Measurements from ENCODE around the gene PFKFB1. TPM values are rescaled to one million over a fixed set of nuclear protein-coding genes. Genes with fewer than 3 reads are reported as not detected.

Gene PFKFB1
- polyA plus RNA-seq (2013) = 0.19 and 0.22 TPM in 2 replicates

DNA sequence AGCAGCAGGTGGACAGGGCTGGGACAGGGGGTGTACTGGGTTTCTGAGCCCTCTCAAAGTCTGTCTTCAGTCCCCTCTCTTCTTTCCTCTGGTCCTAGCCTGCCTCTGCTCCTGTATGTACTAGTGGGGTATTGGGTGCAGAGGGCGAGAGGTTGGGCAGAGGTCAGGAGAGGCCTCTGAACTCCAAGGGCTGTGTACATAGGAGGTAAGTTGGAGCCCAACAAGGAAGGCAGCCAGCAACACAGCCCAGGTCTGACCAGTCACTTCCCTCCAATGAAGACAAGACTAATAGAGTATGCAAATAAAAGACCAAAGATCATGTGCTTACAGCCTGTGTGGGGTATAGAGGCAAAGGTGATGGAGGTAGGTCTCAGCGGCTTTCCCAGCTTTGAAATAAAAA is at the start of gene PFKFB1:
Gene PFKFB1 (minus strand): TSS at position 90 of the 400 bp plus-strand sequence. CDS start 181 bp downstream, outside the sequence.
- Histone ChIP-seq H3K79me1 (ENCODE audit: low read length) (no peaks in the 10 kb centered on the region), H3K36me3 (ENCODE audit: control insufficient read depth in 1 of 2, insufficient read depth in 2 of 2, low read length in 2 of 2) (no peaks in the 10 kb centered on the region), H2AFZ (ENCODE audit: insufficient read depth, low read length, poor library complexity) (no peak within 1 kb of the TSS), H2BK120ac (ENCODE audit: insufficient read depth, low read length, poor library complexity) (no peak within 1 kb of the TSS), H3K4me1 (ENCODE audit: control insufficient read depth in 1 of 2, insufficient read depth in 2 of 2, low read length in 2 of 2) (no peaks in the 10 kb centered on the region), H3K9ac (ENCODE audit: low read length) (no peak within 1 kb of the TSS), H3K27ac (ENCODE audit: low read depth, low read length) (no peak within 1 kb of the TSS), H3K27me3 (ENCODE audit: insufficient read depth, low read length) (no peaks in the 10 kb centered on the region), H3K18ac (ENCODE audit: low read length) (no peak within 1 kb of the TSS), H3K14ac (ENCODE audit: low read length) (no peak within 1 kb of the TSS), H3K23ac (ENCODE audit: low read length) (no peak within 1 kb of the TSS), H4K8ac (ENCODE audit: low read depth, low read length) (no peak within 1 kb of the TSS), H2BK12ac (ENCODE audit: low read length) (no peak within 1 kb of the TSS), H3K9me3 (ENCODE audit: insufficient read depth, low read depth, low read length) (no peaks in the 10 kb centered on the region), H2BK5ac (ENCODE audit: low read depth, low read length, poor library complexity) (no peak within 1 kb of the TSS), H3K4me3 (ENCODE audit: low read depth, low read length) (no peak within 1 kb of the TSS), H3K4ac (ENCODE audit: low read depth, low read length) (no peak within 1 kb of the TSS), H2AK5ac (ENCODE audit: low read length) (no peak within 1 kb of the TSS), H4K12ac (ENCODE audit: low read depth, low read length) (no peak within 1 kb of the TSS), H4K91ac (ENCODE audit: low read depth, low read length) (no peak within 1 kb of the TSS), H3K4me2 (ENCODE audit: low read length) (no peak within 1 kb of the TSS), H3K79me2 (ENCODE audit: control insufficient read depth, insufficient read depth, low read length, poor library complexity) (no peaks in the 10 kb centered on the region)
- no CpG with 5 or more reads among the region's 2 CpGs for WGBS (ENCODE audit: extremely low coverage, insufficient coverage, insufficient read length)
- DNase-seq = no peak

- H3K4me3 ChIP-seq (ENCODE audit: low read depth, low read length) = no peak overlapping the region
- H4K91ac ChIP-seq (ENCODE audit: low read depth, low read length) = no peak overlapping the region
- H2BK5ac ChIP-seq (ENCODE audit: low read depth, low read length, poor library complexity) = no peak overlapping the region
- no peak for DNase-seq
- H3K79me1 ChIP-seq (ENCODE audit: low read length) = no peaks in the 10 kb centered on the region
- no peak overlapping the region for H3K23ac ChIP-seq (ENCODE audit: low read length)
- no peaks in the 10 kb centered on the region for H3K36me3 ChIP-seq (ENCODE audit: control insufficient read depth in 1 of 2, insufficient read depth in 2 of 2, low read length in 2 of 2)
- H3K4me1 ChIP-seq (ENCODE audit: control insufficient read depth in 1 of 2, insufficient read depth in 2 of 2, low read length in 2 of 2) = no peaks in the 10 kb centered on the region
- H3K27me3 ChIP-seq (ENCODE audit: insufficient read depth, low read length) = no peaks in the 10 kb centered on the region
- H4K8ac ChIP-seq (ENCODE audit: low read depth, low read length) = no peak overlapping the region
- H3K79me2 ChIP-seq (ENCODE audit: control insufficient read depth, insufficient read depth, low read length, poor library complexity) = no peaks in the 10 kb centered on the region
- H3K9ac ChIP-seq (ENCODE audit: low read length) = no peak overlapping the region
- H2BK12ac ChIP-seq (ENCODE audit: low read length) = no peak overlapping the region
- no CpG with 5 or more reads among the region's 6 CpGs for WGBS (ENCODE audit: extremely low coverage, insufficient coverage, insufficient read length)
- H3K4ac ChIP-seq (ENCODE audit: low read depth, low read length) = no peak overlapping the region
- H2AK5ac ChIP-seq (ENCODE audit: low read length) = no peak overlapping the region
- no peak overlapping the region for H3K14ac ChIP-seq (ENCODE audit: low read length)
- H2BK120ac ChIP-seq (ENCODE audit: insufficient read depth, low read length, poor library complexity) = no peak overlapping the region
- no peaks in the 10 kb centered on the region for H3K9me3 ChIP-seq (ENCODE audit: insufficient read depth, low read depth, low read length)
- H3K4me2 ChIP-seq (ENCODE audit: low read length) = no peak overlapping the region
- H3K27ac ChIP-seq (ENCODE audit: low read depth, low read length) = no peak overlapping the region
- no peak overlapping the region for H3K18ac ChIP-seq (ENCODE audit: low read length)
- H4K12ac ChIP-seq (ENCODE audit: low read depth, low read length) = no peak overlapping the region
- H2AFZ ChIP-seq (ENCODE audit: insufficient read depth, low read length, poor library complexity) = no peak overlapping the region
Observed at GRCh38 chrX:55041514-55041913, 47.5 kb upstream of the PFKFB1 start.

DNA sequence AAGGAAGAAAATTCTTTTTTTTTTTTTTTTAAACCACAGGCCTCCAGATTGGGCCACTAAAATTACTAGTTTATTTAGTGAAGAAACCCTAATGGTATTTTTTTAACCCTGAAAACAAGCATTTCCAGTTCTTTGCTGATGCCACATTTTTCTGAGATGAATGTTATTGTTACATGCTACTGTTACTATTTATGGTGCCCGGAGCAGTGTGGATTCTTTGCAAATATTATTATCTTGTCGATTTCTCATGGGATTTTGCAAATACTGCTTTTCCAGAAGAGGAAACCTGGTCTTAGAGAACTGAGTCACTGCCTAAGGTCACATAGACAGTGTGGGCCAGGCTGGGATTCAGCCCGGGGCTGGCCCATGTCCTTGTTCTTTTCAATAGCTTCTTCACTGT is 45.5 kb upstream of the PFKFB1 start:
- DNase-seq = peak; percentile 54 to 88
- no peak overlapping the region for H2AFZ ChIP-seq (ENCODE audit: insufficient read depth, low read length, poor library complexity)
- H3K4ac ChIP-seq (ENCODE audit: low read depth, low read length) = no peak overlapping the region
- no peak overlapping the region for H2BK5ac ChIP-seq (ENCODE audit: low read depth, low read length, poor library complexity)
- H3K4me1 ChIP-seq (ENCODE audit: control insufficient read depth in 1 of 2, insufficient read depth in 2 of 2, low read length in 2 of 2) = no peaks in the 10 kb centered on the region
- H3K18ac ChIP-seq (ENCODE audit: low read length) = no peak overlapping the region
- H3K4me2 ChIP-seq (ENCODE audit: low read length) = no peak overlapping the region
- no peaks in the 10 kb centered on the region for H3K9me3 ChIP-seq (ENCODE audit: insufficient read depth, low read depth, low read length)
- no peaks in the 10 kb centered on the region for H3K27me3 ChIP-seq (ENCODE audit: insufficient read depth, low read length)
- no peaks in the 10 kb centered on the region for H3K79me1 ChIP-seq (ENCODE audit: low read length)
- H3K14ac ChIP-seq (ENCODE audit: low read length) = no peak overlapping the region
- H3K27ac ChIP-seq (ENCODE audit: low read depth, low read length) = no peak overlapping the region
- no peak overlapping the region for H2BK12ac ChIP-seq (ENCODE audit: low read length)
- H3K23ac ChIP-seq (ENCODE audit: low read length) = no peak overlapping the region
- H2AK5ac ChIP-seq (ENCODE audit: low read length) = no peak overlapping the region
- no CpG with 5 or more reads among the region's 3 CpGs for WGBS (ENCODE audit: extremely low coverage, insufficient coverage, insufficient read length)
- no peaks in the 10 kb centered on the region for H3K79me2 ChIP-seq (ENCODE audit: control insufficient read depth, insufficient read depth, low read length, poor library complexity)
- no peaks in the 10 kb centered on the region for H3K36me3 ChIP-seq (ENCODE audit: control insufficient read depth in 1 of 2, insufficient read depth in 2 of 2, low read length in 2 of 2)
- no peak overlapping the region for H2BK120ac ChIP-seq (ENCODE audit: insufficient read depth, low read length, poor library complexity)
- H4K12ac ChIP-seq (ENCODE audit: low read depth, low read length) = no peak overlapping the region
- no peak overlapping the region for H4K91ac ChIP-seq (ENCODE audit: low read depth, low read length)
- no peak overlapping the region for H4K8ac ChIP-seq (ENCODE audit: low read depth, low read length)
- H3K4me3 ChIP-seq (ENCODE audit: low read depth, low read length) = no peak overlapping the region
- no peak overlapping the region for H3K9ac ChIP-seq (ENCODE audit: low read length)

DNA sequence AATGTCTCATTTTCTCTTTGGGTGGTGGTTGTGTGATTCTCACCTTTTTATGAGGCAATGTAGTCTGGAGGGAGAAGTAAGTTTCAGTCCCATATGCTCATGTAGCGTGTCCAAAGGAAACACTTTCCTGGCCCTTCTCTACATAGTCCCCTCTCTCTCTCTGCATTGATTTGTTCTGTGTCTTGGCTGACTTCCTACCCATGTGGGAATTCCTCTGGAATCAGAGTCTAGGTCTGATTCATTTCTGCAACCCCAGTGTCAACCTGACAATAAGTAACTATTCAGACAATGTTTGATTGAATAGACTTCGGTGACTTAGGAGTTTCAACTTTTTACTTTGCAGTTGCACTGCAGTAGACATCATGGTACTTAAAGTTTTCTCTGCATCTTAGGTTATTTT is 39.4 kb upstream of the PFKFB1 start:
- H3K18ac ChIP-seq (ENCODE audit: low read length) = no peak overlapping the region
- H2AFZ ChIP-seq (ENCODE audit: insufficient read depth, low read length, poor library complexity) = no peak overlapping the region
- H4K12ac ChIP-seq (ENCODE audit: low read depth, low read length) = no peak overlapping the region
- no peak overlapping the region for H2BK12ac ChIP-seq (ENCODE audit: low read length)
- no peak overlapping the region for H3K14ac ChIP-seq (ENCODE audit: low read length)
- H3K36me3 ChIP-seq (ENCODE audit: control insufficient read depth in 1 of 2, insufficient read depth in 2 of 2, low read length in 2 of 2) = no peaks in the 10 kb centered on the region
- no peak for DNase-seq
- H3K4me1 ChIP-seq (ENCODE audit: control insufficient read depth in 1 of 2, insufficient read depth in 2 of 2, low read length in 2 of 2) = no peaks in the 10 kb centered on the region
- no peaks in the 10 kb centered on the region for H3K79me2 ChIP-seq (ENCODE audit: control insufficient read depth, insufficient read depth, low read length, poor library complexity)
- H3K23ac ChIP-seq (ENCODE audit: low read length) = no peak overlapping the region
- H3K9ac ChIP-seq (ENCODE audit: low read length) = no peak overlapping the region
- H3K27me3 ChIP-seq (ENCODE audit: insufficient read depth, low read length) = no peaks in the 10 kb centered on the region
- no peaks in the 10 kb centered on the region for H3K79me1 ChIP-seq (ENCODE audit: low read length)
- no peak overlapping the region for H2BK120ac ChIP-seq (ENCODE audit: insufficient read depth, low read length, poor library complexity)
- H2BK5ac ChIP-seq (ENCODE audit: low read depth, low read length, poor library complexity) = no peak overlapping the region
- H3K9me3 ChIP-seq (ENCODE audit: insufficient read depth, low read depth, low read length) = no peaks in the 10 kb centered on the region
- H3K27ac ChIP-seq (ENCODE audit: low read depth, low read length) = no peak overlapping the region
- H3K4me3 ChIP-seq (ENCODE audit: low read depth, low read length) = no peak overlapping the region
- WGBS (ENCODE audit: extremely low coverage, insufficient coverage, insufficient read length) = no CpG with 5 or more reads among the region's 2 CpGs
- no peak overlapping the region for H3K4me2 ChIP-seq (ENCODE audit: low read length)
- H2AK5ac ChIP-seq (ENCODE audit: low read length) = no peak overlapping the region
- H4K91ac ChIP-seq (ENCODE audit: low read depth, low read length) = no peak overlapping the region
- H3K4ac ChIP-seq (ENCODE audit: low read depth, low read length) = no peak overlapping the region
- no peak overlapping the region for H4K8ac ChIP-seq (ENCODE audit: low read depth, low read length)

All from trophoblast cell (in vitro differentiated cells and primary cell).